Germinal center (tissue), 1 donor: ENCODE data around the gene RBM34.
"Not testable (repeated sequence)": the region's sequence is repeated elsewhere in the genome, so short reads cannot be mapped to it uniquely, and the experiment has no call there.

Source experiments
- DNase-seq: peaks from one replicate; pipeline ENCODE4 v3.0.0; 2012; ENCODE audit warnings: mixed read lengths, low spot score

Gene RBM34

GRCh38 chr1:235160957-235161684 is at the start of gene RBM34:
RBM34 (minus strand) TSS chr1:235161250; CDS start chr1:235161226, 24 bp downstream.
- DNase-seq, result peak; percentile 91

- no peak for DNase-seq
Measured at GRCh38 chr1:235207209-235207565, 46.1 kb upstream of the RBM34 start.

- no peak for DNase-seq
Measured at GRCh38 chr1:235206533-235207208, 45.6 kb upstream of the RBM34 start.

GRCh38 chr1:235205687-235206086 is 44.6 kb upstream of the RBM34 start:
- no peak for DNase-seq

GRCh38 chr1:235203428-235203827 is 42.4 kb upstream of the RBM34 start:
- no peak for DNase-seq

GRCh38 chr1:235202447-235202846 is 41.4 kb upstream of the RBM34 start:
- DNase-seq, result not testable (repeated sequence)

GRCh38 chr1:235199441-235199840 is 38.4 kb upstream of the RBM34 start:
- no peak for DNase-seq

GRCh38 chr1:235190431-235190830 is 29.4 kb upstream of the RBM34 start:
- no peak for DNase-seq

GRCh38 chr1:235187316-235187715 is 26.3 kb upstream of the RBM34 start:
- DNase-seq, result no peak

GRCh38 chr1:235181561-235182245 is 20.7 kb upstream of the RBM34 start:
- no peak for DNase-seq

- no peak for DNase-seq
Measured at GRCh38 chr1:235180916-235181460, 19.9 kb upstream of the RBM34 start.

- no peak for DNase-seq
Measured at GRCh38 chr1:235176486-235176885, 15.4 kb upstream of the RBM34 start.

GRCh38 chr1:235169986-235170385 is 8.9 kb upstream of the RBM34 start:
- DNase-seq, result no peak

- DNase-seq, result no peak
Measured at GRCh38 chr1:235168375-235168774, 7.3 kb upstream of the RBM34 start.

GRCh38 chr1:235161685-235162327 is 756 bp upstream of the RBM34 start:
- DNase-seq, result no peak

- DNase-seq, result peak; percentile 53
Measured at GRCh38 chr1:235160383-235160956, 580 bp downstream of the RBM34 start.

GRCh38 chr1:235159930-235160329 is 1.1 kb downstream of the RBM34 start:
- DNase-seq, result not testable (repeated sequence)

GRCh38 chr1:235159284-235159683 is 1.8 kb downstream of the RBM34 start:
- not testable (repeated sequence) for DNase-seq

GRCh38 chr1:235158680-235159079 is 2.4 kb downstream of the RBM34 start:
- DNase-seq, result no peak

- no peak for DNase-seq
Measured at GRCh38 chr1:235157150-235157549, 3.9 kb downstream of the RBM34 start.

GRCh38 chr1:235156740-235157139 is 4.3 kb downstream of the RBM34 start:
- no peak for DNase-seq

- DNase-seq, result no peak
Measured at GRCh38 chr1:235156265-235156664, 4.8 kb downstream of the RBM34 start.
